ENCODE measurements around the gene ZNF143.
A peak's percentile ranks its signal among the peaks of the same experiment; 100 is the strongest.

Gene ZNF143

GRCh38 chr11:9530020-9530621 lies 69.3 kb downstream of the ZNF143 start:
- TF ChIP-seq CTCF (IDR thresholded peaks at IDR 0.05; ENCODE audit: low read depth, low read length): no peak
- peaks cover 7% of the 10 kb centered on the region; the same call in 1 of the 2 replicates for H3K4me1 ChIP-seq
- H3K27me3 ChIP-seq: no peaks in the 10 kb centered on the region
- DNase-seq: no peak
- no peak overlapping the region for H3K4me3 ChIP-seq (ENCODE audit: low read depth, low read length)
- H3K9me3 ChIP-seq: no peaks in the 10 kb centered on the region
- H3K36me3 ChIP-seq: no peaks in the 10 kb centered on the region; the same call in none of the 2 replicates

- H3K9me3 ChIP-seq: no peaks in the 10 kb centered on the region
- peaks cover 7% of the 10 kb centered on the region; the same call in 1 of the 2 replicates for H3K4me1 ChIP-seq
- TF ChIP-seq CTCF (IDR thresholded peaks at IDR 0.05; ENCODE audit: low read depth, low read length): no peak
Observed at GRCh38 chr11:9530901-9531625, 70.3 kb downstream of the ZNF143 start.

GRCh38 chr11:9533058-9533457 lies 72.2 kb downstream of the ZNF143 start:
- Histone ChIP-seq H3K4me3 (ENCODE audit: low read depth, low read length) (no peak overlapping the region), H3K9me3 (no peaks in the 10 kb centered on the region), H3K36me3 (no peaks in the 10 kb centered on the region), H3K4me1 (peaks cover 7% of the 10 kb centered on the region; the same call in 1 of the 2 replicates), H3K27me3 (no peaks in the 10 kb centered on the region)
- DNase-seq: no peak
- TF ChIP-seq CTCF (IDR thresholded peaks at IDR 0.05; ENCODE audit: low read depth, low read length): no peak

More at GRCh38 chr11:9530901-9531625, 70.3 kb downstream of the ZNF143 start:
- Histone ChIP-seq H3K27me3 (no peaks in the 10 kb centered on the region), H3K36me3 (no peaks in the 10 kb centered on the region; the same call in 1 of the 2 replicates), H3K4me3 (ENCODE audit: low read depth, low read length) (no peak overlapping the region)
- DNase-seq: no peak

- TF ChIP-seq CTCF (IDR thresholded peaks at IDR 0.05; ENCODE audit: low read depth, low read length): no peak
- DNase-seq: no peak
Observed at GRCh38 chr11:9533736-9534473, 73.1 kb downstream of the ZNF143 start.

GRCh38 chr11:9535189-9535781 lies 74.5 kb downstream of the ZNF143 start:
- Histone ChIP-seq H3K9me3 (no peaks in the 10 kb centered on the region), H3K4me1 (no peaks in the 10 kb centered on the region), H3K36me3 (no peaks in the 10 kb centered on the region), H3K4me3 (ENCODE audit: low read depth, low read length) (no peak overlapping the region), H3K27me3 (no peaks in the 10 kb centered on the region)
- TF ChIP-seq CTCF (IDR thresholded peaks at IDR 0.05; ENCODE audit: low read depth, low read length): peak; percentile 69
- DNase-seq: peak; percentile 59

More at GRCh38 chr11:9533736-9534473, 73.1 kb downstream of the ZNF143 start:
- Histone ChIP-seq H3K36me3 (no peaks in the 10 kb centered on the region), H3K4me1 (peaks cover 7% of the 10 kb centered on the region; the same call in 1 of the 2 replicates), H3K9me3 (no peaks in the 10 kb centered on the region), H3K4me3 (ENCODE audit: low read depth, low read length) (no peak overlapping the region), H3K27me3 (no peaks in the 10 kb centered on the region)
